ENCODE data around the gene GRHL1. TPM values are rescaled to one million over a fixed set of nuclear protein-coding genes. Genes with fewer than 3 reads are reported as not detected.

The GRHL1 gene
- total and polyA plus RNA-seq, 2 of the 8 experiments (the other 6 are each of a cell fraction or from before 2014, with no cell fraction given), result 1.3 to 3.6 TPM

DNA sequence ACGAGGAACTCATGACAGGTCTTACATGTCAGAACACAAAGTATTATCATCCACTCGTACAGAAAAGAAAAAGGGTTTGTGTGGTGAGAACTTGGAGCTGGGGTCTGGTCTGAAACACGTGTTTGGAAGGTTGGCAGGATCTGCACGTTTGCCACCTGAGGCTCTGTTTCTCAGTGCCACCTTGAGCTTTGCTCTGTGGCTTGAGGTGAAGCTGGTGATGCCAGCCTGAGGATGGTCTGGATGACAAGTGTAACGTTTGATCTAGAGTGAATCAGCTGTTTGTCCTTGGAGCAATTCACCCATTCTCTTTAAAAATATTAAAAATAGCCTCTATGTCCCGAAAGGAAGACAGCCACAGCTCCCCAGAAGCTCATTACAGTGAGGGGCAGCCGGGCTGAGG is 46.4 kb downstream of the GRHL1 start:
- no peak overlapping the region for H3K18ac ChIP-seq (ENCODE audit: extremely low read depth, low read length)
- 85% methylated on average over 7 of the region's 7 CpGs; no CpG with 5 or more reads in 1 of the 2 experiments for WGBS, 2 experiments (ENCODE audit: extremely low coverage in 1 of 2, insufficient coverage in 1 of 2, insufficient read length in 1 of 2, insufficient replicate concordance in 2 of 2, low coverage in 1 of 2, low lambda C conversion rate in 2 of 2, missing lambda C conversion rate in 1 of 2)
- H3K23me2 ChIP-seq (ENCODE audit: low read depth, low read length), result no peaks in the 10 kb centered on the region
- no peak overlapping the region for H2AK5ac ChIP-seq (ENCODE audit: low read depth, low read length)
- no peak overlapping the region for H3K4ac ChIP-seq (replicated peaks; ENCODE audit: insufficient read length, low read depth, low read length)
- H3K4me3 ChIP-seq (ENCODE audit: extremely low read depth in 1 of 4, insufficient read depth in 2 of 4, low read depth in 3 of 4, low read length in 4 of 4), result no peak overlapping the region
- no peak overlapping the region for H2BK12ac ChIP-seq (ENCODE audit: low read depth, low read length)
- H3K27me3 ChIP-seq (replicated peaks in 1 of 4; ENCODE audit: control insufficient read depth in 3 of 4, extremely low read depth in 1 of 4, insufficient read depth in 3 of 4, low read length in 3 of 4), result no peaks in the 10 kb centered on the region
- no peak overlapping the region for H3K14ac ChIP-seq (ENCODE audit: insufficient read length)
- H3K79me2 ChIP-seq (ENCODE audit: control insufficient read depth in 1 of 2, insufficient read depth in 2 of 2, low read length in 2 of 2), result no peaks in the 10 kb centered on the region
- H3K23ac ChIP-seq (ENCODE audit: insufficient read length), result no peak overlapping the region
- no peak overlapping the region for H2BK5ac ChIP-seq (ENCODE audit: low read depth, low read length)
- H3K4me1 ChIP-seq (replicated peaks in 1 of 4; ENCODE audit: control insufficient read depth in 3 of 4, insufficient read depth in 4 of 4, low read length in 3 of 4), result peaks cover 0 to 4% (median under 1%) of the 10 kb centered on the region in 4 experiments; a peak in 1 of 7 replicates
- TF ChIP-seq SP1 (IDR thresholded peaks at IDR 0.05; ENCODE audit: low read depth, low read length), result no peak
- no peak for TF ChIP-seq CREB1 (IDR thresholded peaks at IDR 0.05)
- TF ChIP-seq POLR2A (IDR thresholded peaks at IDR 0.05; ENCODE audit: control extremely low read depth in 1 of 2, low read depth in 2 of 2, low read length in 2 of 2), result no peak
- TF ChIP-seq TAF1 (IDR thresholded peaks at IDR 0.05; ENCODE audit: low read depth, low read length), result no peak
- no peak for TF ChIP-seq POLR2AphosphoS5 (IDR thresholded peaks at IDR 0.05; ENCODE audit: low read depth, low read length)
- TF ChIP-seq POU5F1 (IDR thresholded peaks at IDR 0.05; ENCODE audit: low read depth, low read length), result no peak
- no peak overlapping the region for H4K8ac ChIP-seq (ENCODE audit: extremely low read depth, insufficient read depth, low read length)
- H2BK20ac ChIP-seq (ENCODE audit: low read length), result no peak overlapping the region
- H3K56ac ChIP-seq (replicated peaks; ENCODE audit: insufficient read length, low read depth, low read length), result no peak overlapping the region
- H2AFZ ChIP-seq (ENCODE audit: low read length), result no peak overlapping the region
- H4K91ac ChIP-seq (replicated peaks; ENCODE audit: insufficient read length, low read length), result no peak overlapping the region
- H3K79me1 ChIP-seq (ENCODE audit: low read depth, low read length), result no peaks in the 10 kb centered on the region
- H4K20me1 ChIP-seq (replicated peaks in 1 of 2; ENCODE audit: control insufficient read depth in 1 of 2, insufficient read depth in 2 of 2, low read length in 2 of 2), result no peaks in the 10 kb centered on the region
- no peak overlapping the region for H4K5ac ChIP-seq (ENCODE audit: insufficient read length, low read depth, low read length)
- no peak overlapping the region for H2BK120ac ChIP-seq (replicated peaks; ENCODE audit: low read depth, low read length)
- no peak overlapping the region for H2BK15ac ChIP-seq (ENCODE audit: low read length)
- no peaks in the 10 kb centered on the region for H3K36me3 ChIP-seq (ENCODE audit: control insufficient read depth in 2 of 4, insufficient read depth in 4 of 4, low read length in 3 of 4)
- CTCF ChIA-PET (ENCODE audit: partially characterized antibody), result interaction anchor here (0.7 to 4.3 kb wide), 5 partner anchors 13 to 229 kb away, joined by 3 to 46 read pairs (median 5); no protein-coding TSS in a partner anchor
- H3K4me2 ChIP-seq (ENCODE audit: insufficient read depth in 1 of 2, low read depth in 2 of 2, low read length in 2 of 2), result no peak overlapping the region
- no peaks in the 10 kb centered on the region for H3K9me3 ChIP-seq (ENCODE audit: insufficient read depth in 2 of 2, low read depth in 1 of 2, low read length in 1 of 2)
- no peak overlapping the region for H3K27ac ChIP-seq (ENCODE audit: low read depth, low read length)
- no peak overlapping the region for H3K9ac ChIP-seq (replicated peaks in 1 of 4; ENCODE audit: extremely low read depth in 1 of 4, low read depth in 3 of 4, low read length in 3 of 4)
- FAIRE-seq (no peak), DNase-seq (ENCODE audit: low read depth in 1 of 2, low spot score in 2 of 2) (no peak)
- POLR2A ChIA-PET (ENCODE audit: partially characterized antibody), result no interaction called here

Data from H1 (cell line).